ENCODE measurements around the gene TADA1.
A peak's percentile ranks its signal among the peaks of the same experiment; 100 is the strongest.

Gene TADA1

GRCh38 chr1:166874464-166874863 lies 1.6 kb downstream of the TADA1 start:
- Histone ChIP-seq H3K36me3 (ENCODE audit: control insufficient read depth in 5 of 5, insufficient read depth in 5 of 5, low read length in 5 of 5) (no peaks in the 10 kb centered on the region), H3K9ac (ENCODE audit: low read length in 5 of 5) (no peak overlapping the region), H3K27me3 (ENCODE audit: control insufficient read depth in 5 of 5, insufficient read depth in 4 of 5, low read length in 5 of 5) (no peaks in the 10 kb centered on the region), H3K4me1 (ENCODE audit: control insufficient read depth in 5 of 5, insufficient read depth in 5 of 5, low read length in 5 of 5) (peaks cover 3 to 18% (median 13%) of the 10 kb centered on the region in 5 donors), H3K9me3 (ENCODE audit: control insufficient read depth in 5 of 5, low read length in 5 of 5) (no peaks in the 10 kb centered on the region), H3K4me3 (ENCODE audit: low read depth in 1 of 5, low read length in 5 of 5) (no peak overlapping the region), H3K27ac (ENCODE audit: low read depth, low read length) (no peak overlapping the region)

DNA sequence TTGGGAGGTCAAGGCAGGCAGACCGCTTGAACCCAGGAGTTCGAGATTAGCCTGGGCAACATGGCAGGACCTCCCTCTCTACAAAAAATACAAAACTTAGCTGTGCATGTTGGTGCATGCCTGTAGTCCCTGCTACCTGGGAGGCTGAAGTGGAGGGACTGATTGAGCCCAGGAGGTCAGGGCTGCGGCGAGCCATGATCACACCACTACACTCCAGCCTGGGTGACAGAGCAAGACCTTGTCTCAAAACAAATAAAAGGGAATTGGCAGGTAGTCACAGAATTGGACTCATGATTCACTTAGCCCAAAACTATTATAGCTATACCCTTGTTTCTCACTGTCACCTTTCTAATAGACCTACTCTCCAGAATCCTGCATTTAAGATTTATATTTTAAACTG lies 5.5 kb downstream of the TADA1 start:
- peaks cover 3 to 12% (median 8%) of the 10 kb centered on the region in 5 donors for H3K4me1 ChIP-seq (ENCODE audit: control insufficient read depth in 5 of 5, insufficient read depth in 5 of 5, low read length in 5 of 5)

GRCh38 chr1:166869318-166870099 lies 6.6 kb downstream of the TADA1 start:
- H3K27me3 ChIP-seq (ENCODE audit: control insufficient read depth in 5 of 5, insufficient read depth in 4 of 5, low read length in 5 of 5): no peaks in the 10 kb centered on the region
- H3K9ac ChIP-seq (ENCODE audit: low read length in 5 of 5): peak overlapping the region in 2 of 5 donors; percentile 7 to 32
- H3K9me3 ChIP-seq (ENCODE audit: control insufficient read depth in 5 of 5, low read length in 5 of 5): no peaks in the 10 kb centered on the region
- no peak overlapping the region for H3K27ac ChIP-seq (ENCODE audit: low read depth, low read length)
- H3K4me3 ChIP-seq (ENCODE audit: low read depth in 1 of 5, low read length in 5 of 5): no peak overlapping the region
- H3K4me1 ChIP-seq (ENCODE audit: control insufficient read depth in 5 of 5, insufficient read depth in 5 of 5, low read length in 5 of 5): peaks cover 0 to 3% (median 0%) of the 10 kb centered on the region in 5 donors
- peaks cover 7 to 17% (median 10%) of the 10 kb centered on the region in 5 donors for H3K36me3 ChIP-seq (ENCODE audit: control insufficient read depth in 5 of 5, insufficient read depth in 5 of 5, low read length in 5 of 5)

More for the DNA sequence above, 5.5 kb downstream of the TADA1 start:
- Histone ChIP-seq H3K9me3 (ENCODE audit: control insufficient read depth in 5 of 5, low read length in 5 of 5) (no peaks in the 10 kb centered on the region), H3K9ac (ENCODE audit: low read length in 5 of 5) (no peak overlapping the region), H3K36me3 (ENCODE audit: control insufficient read depth in 5 of 5, insufficient read depth in 5 of 5, low read length in 5 of 5) (peaks cover 6 to 17% (median 8%) of the 10 kb centered on the region in 5 donors), H3K27me3 (ENCODE audit: control insufficient read depth in 5 of 5, insufficient read depth in 4 of 5, low read length in 5 of 5) (no peaks in the 10 kb centered on the region), H3K27ac (ENCODE audit: low read depth, low read length) (no peak overlapping the region), H3K4me3 (ENCODE audit: low read depth in 1 of 5, low read length in 5 of 5) (no peak overlapping the region)

DNA sequence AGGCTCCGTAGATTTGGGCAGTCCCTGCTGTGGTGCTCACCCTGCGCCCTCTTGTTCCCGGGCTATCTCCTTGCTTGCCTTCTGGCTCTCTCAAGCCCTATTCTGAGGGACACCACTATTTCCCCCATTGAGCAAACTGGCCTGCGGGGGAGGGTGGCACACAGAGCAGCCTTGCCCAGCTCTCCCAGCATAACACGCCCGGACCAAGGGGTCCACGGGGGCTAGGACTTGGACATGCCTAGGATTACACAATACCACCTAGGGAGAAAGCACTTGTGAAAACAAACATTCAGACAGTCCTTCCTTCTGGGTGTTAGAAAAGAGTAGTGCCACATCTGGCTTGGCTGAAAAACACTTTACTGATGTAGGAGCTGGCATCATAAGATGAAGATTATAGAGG lies 7.4 kb downstream of the TADA1 start:
- no peak overlapping the region for H3K27ac ChIP-seq (ENCODE audit: low read depth, low read length)
- no peak overlapping the region for H3K9ac ChIP-seq (ENCODE audit: low read length in 5 of 5)
- peaks cover 0 to 2% (median 0%) of the 10 kb centered on the region in 5 donors for H3K4me1 ChIP-seq (ENCODE audit: control insufficient read depth in 5 of 5, insufficient read depth in 5 of 5, low read length in 5 of 5)
- H3K4me3 ChIP-seq (ENCODE audit: low read depth in 1 of 5, low read length in 5 of 5): no peak overlapping the region
- H3K9me3 ChIP-seq (ENCODE audit: control insufficient read depth in 5 of 5, low read length in 5 of 5): no peaks in the 10 kb centered on the region
- H3K36me3 ChIP-seq (ENCODE audit: control insufficient read depth in 5 of 5, insufficient read depth in 5 of 5, low read length in 5 of 5): peaks cover 10 to 24% (median 16%) of the 10 kb centered on the region in 5 donors
- no peaks in the 10 kb centered on the region for H3K27me3 ChIP-seq (ENCODE audit: control insufficient read depth in 5 of 5, insufficient read depth in 4 of 5, low read length in 5 of 5)

DNA sequence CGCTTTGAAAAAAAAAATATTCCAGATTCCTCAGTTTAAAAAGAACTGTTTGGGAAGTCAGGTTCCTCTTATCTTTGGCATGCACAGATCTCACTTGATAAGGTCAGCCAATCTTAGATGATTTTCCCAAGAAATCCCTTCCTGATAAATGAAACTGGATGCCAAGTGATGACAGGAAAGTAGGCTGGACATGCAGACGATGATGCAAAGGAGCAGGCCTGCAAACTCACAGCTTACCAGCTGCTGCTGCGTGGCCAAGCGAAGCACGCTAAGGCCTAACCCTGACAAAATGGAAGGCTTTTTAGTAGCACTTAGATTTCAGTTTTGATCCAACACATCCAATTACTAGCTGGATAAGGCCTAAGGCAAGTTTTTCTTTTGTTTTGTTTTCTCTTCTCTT lies 10.1 kb downstream of the TADA1 start:
- H3K4me3 ChIP-seq (ENCODE audit: low read depth in 1 of 5, low read length in 5 of 5): no peak overlapping the region
- no peaks in the 10 kb centered on the region for H3K9me3 ChIP-seq (ENCODE audit: control insufficient read depth in 5 of 5, low read length in 5 of 5)
- H3K36me3 ChIP-seq (ENCODE audit: control insufficient read depth in 5 of 5, insufficient read depth in 5 of 5, low read length in 5 of 5): peaks cover 25 to 46% (median 37%) of the 10 kb centered on the region in 5 donors
- H3K9ac ChIP-seq (ENCODE audit: low read length in 5 of 5): no peak overlapping the region
- H3K4me1 ChIP-seq (ENCODE audit: control insufficient read depth in 5 of 5, insufficient read depth in 5 of 5, low read length in 5 of 5): no peaks in the 10 kb centered on the region
- no peak overlapping the region for H3K27ac ChIP-seq (ENCODE audit: low read depth, low read length)
- no peaks in the 10 kb centered on the region for H3K27me3 ChIP-seq (ENCODE audit: control insufficient read depth in 5 of 5, insufficient read depth in 4 of 5, low read length in 5 of 5)

- Histone ChIP-seq H3K36me3 (ENCODE audit: control insufficient read depth in 5 of 5, insufficient read depth in 5 of 5, low read length in 5 of 5) (peaks cover 34 to 80% (median 70%) of the 10 kb centered on the region in 5 donors), H3K9me3 (ENCODE audit: control insufficient read depth in 5 of 5, low read length in 5 of 5) (no peaks in the 10 kb centered on the region), H3K27me3 (ENCODE audit: control insufficient read depth in 5 of 5, insufficient read depth in 4 of 5, low read length in 5 of 5) (no peaks in the 10 kb centered on the region), H3K9ac (ENCODE audit: low read length in 5 of 5) (no peak overlapping the region), H3K4me3 (ENCODE audit: low read depth in 1 of 5, low read length in 5 of 5) (no peak overlapping the region), H3K4me1 (ENCODE audit: control insufficient read depth in 5 of 5, insufficient read depth in 5 of 5, low read length in 5 of 5) (no peaks in the 10 kb centered on the region), H3K27ac (ENCODE audit: low read depth, low read length) (no peak overlapping the region)
These were observed 16.5 kb downstream of the TADA1 start for GRCh38 chr1:166859597-166859996.

GRCh38 chr1:166858726-166859419 lies 17.2 kb downstream of the TADA1 start:
- no peaks in the 10 kb centered on the region for H3K9me3 ChIP-seq (ENCODE audit: control insufficient read depth in 5 of 5, low read length in 5 of 5)
- H3K27ac ChIP-seq (ENCODE audit: low read depth, low read length): no peak overlapping the region
- peaks cover 35 to 82% (median 71%) of the 10 kb centered on the region in 5 donors for H3K36me3 ChIP-seq (ENCODE audit: control insufficient read depth in 5 of 5, insufficient read depth in 5 of 5, low read length in 5 of 5)
- H3K9ac ChIP-seq (ENCODE audit: low read length in 5 of 5): no peak overlapping the region
- no peaks in the 10 kb centered on the region for H3K27me3 ChIP-seq (ENCODE audit: control insufficient read depth in 5 of 5, insufficient read depth in 4 of 5, low read length in 5 of 5)
- no peaks in the 10 kb centered on the region for H3K4me1 ChIP-seq (ENCODE audit: control insufficient read depth in 5 of 5, insufficient read depth in 5 of 5, low read length in 5 of 5)
- H3K4me3 ChIP-seq (ENCODE audit: low read depth in 1 of 5, low read length in 5 of 5): no peak overlapping the region

DNA sequence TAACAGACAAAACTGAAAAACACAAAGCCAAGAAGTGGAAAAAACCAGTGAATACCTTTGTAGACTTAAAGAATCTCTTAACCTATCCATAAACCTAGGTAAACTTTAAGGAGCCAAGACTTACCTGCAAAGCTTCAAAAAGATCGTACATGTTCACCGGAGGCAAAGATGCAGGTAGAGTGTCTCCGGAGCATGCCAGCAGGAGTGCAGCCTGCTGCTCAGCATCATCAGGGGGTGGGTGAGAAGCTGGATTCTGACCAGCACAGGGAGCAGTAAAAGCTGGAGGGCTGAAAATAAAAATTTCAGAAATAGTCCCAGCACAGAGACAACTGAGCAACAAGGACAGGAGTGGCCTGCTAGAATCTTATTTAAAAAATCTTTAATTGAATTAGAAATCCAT lies 18.1 kb downstream of the TADA1 start:
- Histone ChIP-seq H3K36me3 (ENCODE audit: control insufficient read depth in 5 of 5, insufficient read depth in 5 of 5, low read length in 5 of 5) (peaks cover 37 to 83% (median 69%) of the 10 kb centered on the region in 5 donors), H3K9ac (ENCODE audit: low read length in 5 of 5) (no peak overlapping the region), H3K4me3 (ENCODE audit: low read depth in 1 of 5, low read length in 5 of 5) (no peak overlapping the region)

GRCh38 chr1:166855558-166855957 lies 20.5 kb downstream of the TADA1 start:
- Histone ChIP-seq H3K4me1 (ENCODE audit: control insufficient read depth in 5 of 5, insufficient read depth in 5 of 5, low read length in 5 of 5) (no peaks in the 10 kb centered on the region), H3K9ac (ENCODE audit: low read length in 5 of 5) (no peak overlapping the region), H3K27me3 (ENCODE audit: control insufficient read depth in 5 of 5, insufficient read depth in 4 of 5, low read length in 5 of 5) (no peaks in the 10 kb centered on the region), H3K27ac (ENCODE audit: low read depth, low read length) (no peak overlapping the region), H3K36me3 (ENCODE audit: control insufficient read depth in 5 of 5, insufficient read depth in 5 of 5, low read length in 5 of 5) (peaks cover 39 to 90% (median 75%) of the 10 kb centered on the region in 5 donors), H3K9me3 (ENCODE audit: control insufficient read depth in 5 of 5, low read length in 5 of 5) (no peaks in the 10 kb centered on the region), H3K4me3 (ENCODE audit: low read depth in 1 of 5, low read length in 5 of 5) (no peak overlapping the region)

More for the DNA sequence above, 18.1 kb downstream of the TADA1 start:
- Histone ChIP-seq H3K4me1 (ENCODE audit: control insufficient read depth in 5 of 5, insufficient read depth in 5 of 5, low read length in 5 of 5) (no peaks in the 10 kb centered on the region), H3K9me3 (ENCODE audit: control insufficient read depth in 5 of 5, low read length in 5 of 5) (no peaks in the 10 kb centered on the region), H3K27ac (ENCODE audit: low read depth, low read length) (no peak overlapping the region), H3K27me3 (ENCODE audit: control insufficient read depth in 5 of 5, insufficient read depth in 4 of 5, low read length in 5 of 5) (no peaks in the 10 kb centered on the region)

DNA sequence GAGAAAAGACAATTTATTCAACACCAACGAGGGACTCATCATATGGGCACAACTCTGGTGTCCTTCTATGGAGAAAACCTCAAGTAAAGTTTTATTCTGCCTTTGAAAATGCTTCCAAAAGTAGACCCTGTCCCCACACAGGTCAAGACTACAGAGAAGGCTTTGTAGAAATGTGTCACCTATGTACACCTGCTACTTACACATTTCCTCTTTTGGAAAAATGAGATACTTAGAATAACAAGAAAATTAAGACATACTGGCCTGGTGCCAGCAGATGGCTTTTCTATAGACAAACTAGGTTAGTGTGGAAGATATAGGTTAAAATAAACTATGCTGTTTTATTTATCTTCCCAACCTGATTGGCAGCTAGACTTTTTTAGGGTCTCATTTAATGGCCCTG lies 23.1 kb downstream of the TADA1 start:
- Histone ChIP-seq H3K27ac (ENCODE audit: low read depth, low read length) (no peak overlapping the region), H3K9ac (ENCODE audit: low read length in 5 of 5) (no peak overlapping the region), H3K9me3 (ENCODE audit: control insufficient read depth in 5 of 5, low read length in 5 of 5) (no peaks in the 10 kb centered on the region), H3K36me3 (ENCODE audit: control insufficient read depth in 5 of 5, insufficient read depth in 5 of 5, low read length in 5 of 5) (peaks cover 41 to 93% (median 85%) of the 10 kb centered on the region in 5 donors), H3K4me1 (ENCODE audit: control insufficient read depth in 5 of 5, insufficient read depth in 5 of 5, low read length in 5 of 5) (no peaks in the 10 kb centered on the region), H3K27me3 (ENCODE audit: control insufficient read depth in 5 of 5, insufficient read depth in 4 of 5, low read length in 5 of 5) (no peaks in the 10 kb centered on the region), H3K4me3 (ENCODE audit: low read depth in 1 of 5, low read length in 5 of 5) (no peak overlapping the region)

Measured in subcutaneous abdominal adipose tissue (tissue), 5 donors.